WTC11 (cell line): Measurements from ENCODE around the gene ZNF335.

Experiments
- ELF4 ChIP-seq: sonication (generic); formaldehyde crosslinking; IDR thresholded peaks from 2 replicates; pipeline ENCODE4 v1.8.1; 2022; ENCODE audit warnings: low read depth, mild to moderate bottlenecking, moderate library complexity, missing genetic modification reagents
- ETV6 ChIP-seq: sonication (generic); formaldehyde crosslinking; IDR thresholded peaks from 2 replicates; pipeline ENCODE4 v1.8.1; 2022; ENCODE audit warnings: mild to moderate bottlenecking, missing genetic modification reagents
- TF ChIP-seq, protein P1 (sequence below): sonication (generic); formaldehyde crosslinking; IDR thresholded peaks from 2 replicates; pipeline ENCODE4 v1.8.1; 2022; ENCODE audit warnings: mild to moderate bottlenecking, moderate library complexity, missing genetic modification reagents
- TF ChIP-seq, protein P2 (sequence below): fragments of 200-600 bp; IDR thresholded peaks from 2 replicates; pipeline ENCODE4 v1.8.0; 2022; ENCODE audit warnings: antibody characterized with exemption
- TF ChIP-seq, protein P3 (sequence below): sonication (generic); formaldehyde crosslinking; IDR thresholded peaks from 2 replicates; pipeline ENCODE4 v1.8.1; 2022; ENCODE audit warnings: mild to moderate bottlenecking, missing genetic modification reagents, moderate library complexity, borderline replicate concordance

DNA sequence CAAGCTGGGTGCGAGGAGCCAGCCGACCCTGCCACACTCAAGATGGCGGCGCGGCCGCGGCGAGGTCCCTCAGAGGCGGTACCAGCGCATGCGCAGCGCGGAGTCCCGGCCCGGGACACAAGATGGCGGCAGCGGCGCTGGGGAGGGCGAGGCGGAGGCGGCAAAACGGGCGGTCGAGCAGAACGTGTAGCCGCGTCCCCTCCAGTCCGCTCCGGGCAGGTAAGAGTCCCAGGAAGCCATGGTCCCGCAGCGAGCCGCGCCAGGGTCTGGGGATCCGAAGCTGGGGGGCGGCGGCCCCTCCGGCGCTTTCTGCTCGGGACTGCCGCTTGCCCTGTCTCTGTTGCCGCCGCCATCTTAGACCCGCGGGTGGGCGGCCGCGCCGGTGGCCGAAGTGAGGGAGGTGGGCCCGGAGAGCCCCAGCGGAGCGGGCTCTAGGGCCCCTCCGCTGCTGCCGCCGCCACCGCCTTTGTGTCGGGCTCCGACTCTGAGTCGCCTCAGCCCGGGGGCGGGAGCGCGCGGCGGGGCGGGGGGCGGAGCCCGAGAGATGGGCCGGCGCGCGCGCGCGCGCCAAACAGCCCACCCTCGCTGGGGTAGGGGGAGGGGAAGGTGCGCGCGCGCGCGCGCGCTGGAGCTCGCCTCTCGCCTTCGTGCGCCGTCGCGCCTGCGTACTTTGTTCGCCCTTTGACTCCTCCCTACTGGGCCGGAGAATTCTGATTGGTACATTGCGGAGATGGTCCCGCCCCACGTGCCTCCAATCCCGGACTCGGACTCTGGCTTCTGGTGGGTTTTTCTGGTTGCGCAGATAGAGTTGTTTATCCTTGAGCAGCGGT lies 37.2 kb downstream of the ZNF335 start, which contains the start of gene PCIF1:
- TF ChIP-seq ELF4 (CRISPR knock-in tag): no peak; the same call in 1 of the 2 replicates
- TF ChIP-seq, protein P1, sequence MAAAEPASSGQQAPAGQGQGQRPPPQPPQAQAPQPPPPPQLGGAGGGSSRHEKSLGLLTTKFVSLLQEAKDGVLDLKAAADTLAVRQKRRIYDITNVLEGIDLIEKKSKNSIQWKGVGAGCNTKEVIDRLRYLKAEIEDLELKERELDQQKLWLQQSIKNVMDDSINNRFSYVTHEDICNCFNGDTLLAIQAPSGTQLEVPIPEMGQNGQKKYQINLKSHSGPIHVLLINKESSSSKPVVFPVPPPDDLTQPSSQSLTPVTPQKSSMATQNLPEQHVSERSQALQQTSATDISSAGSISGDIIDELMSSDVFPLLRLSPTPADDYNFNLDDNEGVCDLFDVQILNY (CRISPR knock-in tag): peak; percentile 79
- TF ChIP-seq, protein P2, sequence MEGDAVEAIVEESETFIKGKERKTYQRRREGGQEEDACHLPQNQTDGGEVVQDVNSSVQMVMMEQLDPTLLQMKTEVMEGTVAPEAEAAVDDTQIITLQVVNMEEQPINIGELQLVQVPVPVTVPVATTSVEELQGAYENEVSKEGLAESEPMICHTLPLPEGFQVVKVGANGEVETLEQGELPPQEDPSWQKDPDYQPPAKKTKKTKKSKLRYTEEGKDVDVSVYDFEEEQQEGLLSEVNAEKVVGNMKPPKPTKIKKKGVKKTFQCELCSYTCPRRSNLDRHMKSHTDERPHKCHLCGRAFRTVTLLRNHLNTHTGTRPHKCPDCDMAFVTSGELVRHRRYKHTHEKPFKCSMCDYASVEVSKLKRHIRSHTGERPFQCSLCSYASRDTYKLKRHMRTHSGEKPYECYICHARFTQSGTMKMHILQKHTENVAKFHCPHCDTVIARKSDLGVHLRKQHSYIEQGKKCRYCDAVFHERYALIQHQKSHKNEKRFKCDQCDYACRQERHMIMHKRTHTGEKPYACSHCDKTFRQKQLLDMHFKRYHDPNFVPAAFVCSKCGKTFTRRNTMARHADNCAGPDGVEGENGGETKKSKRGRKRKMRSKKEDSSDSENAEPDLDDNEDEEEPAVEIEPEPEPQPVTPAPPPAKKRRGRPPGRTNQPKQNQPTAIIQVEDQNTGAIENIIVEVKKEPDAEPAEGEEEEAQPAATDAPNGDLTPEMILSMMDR: no peak
- TF ChIP-seq ETV6 (CRISPR knock-in tag): no peak; the same call in 1 of the 2 replicates
- TF ChIP-seq, protein P3, sequence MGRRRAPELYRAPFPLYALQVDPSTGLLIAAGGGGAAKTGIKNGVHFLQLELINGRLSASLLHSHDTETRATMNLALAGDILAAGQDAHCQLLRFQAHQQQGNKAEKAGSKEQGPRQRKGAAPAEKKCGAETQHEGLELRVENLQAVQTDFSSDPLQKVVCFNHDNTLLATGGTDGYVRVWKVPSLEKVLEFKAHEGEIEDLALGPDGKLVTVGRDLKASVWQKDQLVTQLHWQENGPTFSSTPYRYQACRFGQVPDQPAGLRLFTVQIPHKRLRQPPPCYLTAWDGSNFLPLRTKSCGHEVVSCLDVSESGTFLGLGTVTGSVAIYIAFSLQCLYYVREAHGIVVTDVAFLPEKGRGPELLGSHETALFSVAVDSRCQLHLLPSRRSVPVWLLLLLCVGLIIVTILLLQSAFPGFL (CRISPR knock-in tag): no peak
